ENCODE data around the gene ZNF212. TPM values are rescaled to one million over a fixed set of nuclear protein-coding genes. Genes with fewer than 3 reads are reported as not detected.

The ZNF212 gene
- total and polyA plus RNA-seq, 9 of the 15 experiments (the other 6 are each of a cell fraction or from before 2014, with no cell fraction given): 1.8 to 21.4 (median 7.2) TPM

GRCh38 chr7:149218469-149219420, 20.7 kb upstream of the ZNF212 start (continued):
- no peak for TF ChIP-seq ZFP36 (IDR thresholded peaks at IDR 0.05; ENCODE audit: low read depth, low read length, partially characterized antibody)
- TF ChIP-seq CBX2 (IDR thresholded peaks at IDR 0.05; ENCODE audit: insufficient read depth, low read length, poor library complexity, severe bottlenecking): no peak
- no peak for TF ChIP-seq PHTF2 (CRISPR knock-in tag; IDR thresholded peaks at IDR 0.05)
- TF ChIP-seq SRSF9 (IDR thresholded peaks at IDR 0.05; ENCODE audit: borderline replicate concordance, low read depth, low read length): no peak
- no peak for TF ChIP-seq RNF2 (IDR thresholded peaks at IDR 0.05)

- no peak overlapping the region for H3K9ac ChIP-seq (ENCODE audit: insufficient read depth in 1 of 2, low read depth in 2 of 2, low read length in 2 of 2)
- no peaks in the 10 kb centered on the region for H3K9me1 ChIP-seq (ENCODE audit: control insufficient read depth, insufficient read depth, low read length)
- ATAC-seq (no peak), DNase-seq (ENCODE audit: extremely low read depth in 1 of 4, low spot score in 3 of 4) (no peak), FAIRE-seq (no peak)
- H3K4me3 ChIP-seq: no peak overlapping the region
- intact Hi-C loops (cut with micrococcal nuclease) (no loop called here), in situ Hi-C loops (cut with MboI) (no loop called here)
- no peaks in the 10 kb centered on the region for H3K79me2 ChIP-seq (ENCODE audit: control insufficient read depth, insufficient read depth, low read length)
- no peak overlapping the region for H3K4me2 ChIP-seq (ENCODE audit: insufficient read depth, low read length)
- 0 out of 2 replicates have a peak, but pooled peaks cover 5% of the 10 kb centered on the region for H3K9me3 ChIP-seq (replicated peaks; ENCODE audit: control insufficient read depth, insufficient read depth, low read depth, low read length)
- peaks cover 0 to 12% of the 10 kb centered on the region in 2 experiments; a peak in 3 of 5 replicates for H3K4me1 ChIP-seq (replicated peaks in 1 of 2; ENCODE audit: control insufficient read depth in 2 of 2, insufficient read depth in 2 of 2, low read length in 2 of 2)
- H3K27ac ChIP-seq (ENCODE audit: extremely low read depth, low read depth, low read length): no peak overlapping the region
- H3K27me3 ChIP-seq (ENCODE audit: control insufficient read depth in 2 of 2, insufficient read depth in 2 of 2, low read length in 2 of 2): no peaks in the 10 kb centered on the region
- ChIA-PET POLR2A (interaction anchor here (1.2 kb wide), 1 partner anchor 15 kb away, joined by 3 read pairs; no protein-coding TSS in a partner anchor), CTCF (ENCODE audit: low intra/inter-chr PET ratio) (no interaction called here)
- peaks cover 88% of the 10 kb centered on the region for H3K36me3 ChIP-seq (ENCODE audit: control insufficient read depth, insufficient read depth, low read length)
- BruUV-seq (replicated peaks): no TSS peak
- H4K20me1 ChIP-seq (replicated peaks; ENCODE audit: control insufficient read depth, insufficient read depth, low read length): no peaks in the 10 kb centered on the region
- 83% methylated on average over 6 of the region's 6 CpGs for WGBS (ENCODE audit: insufficient coverage, low coverage, missing lambda C conversion rate)
- no peak overlapping the region for H2AFZ ChIP-seq (ENCODE audit: low read depth, low read length)
- TF ChIP-seq CHD7 (IDR thresholded peaks at IDR 0.05; ENCODE audit: low read depth, low read length) (no peak), KAT2B (IDR thresholded peaks at IDR 0.05; ENCODE audit: low read depth, low read length) (no peak), ATF7 (IDR thresholded peaks at IDR 0.05) (no peak), ZNF778 (CRISPR knock-in tag; IDR thresholded peaks at IDR 0.05) (no peak)
Measured at GRCh38 chr7:149220534-149220933, 18.9 kb upstream of the ZNF212 start.

Measured in K562 (cell line).